ENCODE measurements around the gene PCDH17. TPM values are rescaled to one million over a fixed set of nuclear protein-coding genes. Genes with fewer than 3 reads are reported as not detected.

Gene PCDH17
- total and polyA plus RNA-seq, 9 of the 15 experiments (the other 6 are each of a cell fraction or from before 2014, with no cell fraction given) = not detected

- TF ChIP-seq ZBTB40 (IDR thresholded peaks at IDR 0.05) (no peak), ZBTB40 (CRISPR knock-in tag; IDR thresholded peaks at IDR 0.05) (no peak)
Measured at GRCh38 chr13:57604442-57604841, 27.1 kb upstream of the PCDH17 start (continued).

GRCh38 chr13:57611969-57612368, 19.6 kb upstream of the PCDH17 start:
- no peak overlapping the region for H3K9ac ChIP-seq (ENCODE audit: insufficient read depth in 1 of 2, low read depth in 2 of 2, low read length in 2 of 2)
- in situ Hi-C loops (cut with MboI) (no loop called here), intact Hi-C loops (cut with micrococcal nuclease) (no loop called here)
- no peaks in the 10 kb centered on the region for H3K79me2 ChIP-seq (ENCODE audit: control insufficient read depth, insufficient read depth, low read length)
- H3K9me3 ChIP-seq (replicated peaks; ENCODE audit: control insufficient read depth, insufficient read depth, low read depth, low read length) = no peaks in the 10 kb centered on the region
- no peaks in the 10 kb centered on the region for H3K36me3 ChIP-seq (ENCODE audit: control insufficient read depth, insufficient read depth, low read length)
- ATAC-seq (no peak), FAIRE-seq (no peak), DNase-seq (ENCODE audit: extremely low read depth in 1 of 4, low spot score in 3 of 4) (no peak)
- H3K4me2 ChIP-seq (ENCODE audit: insufficient read depth, low read length) = no peak overlapping the region
- ChIA-PET CTCF (ENCODE audit: low intra/inter-chr PET ratio) (no interaction called here), POLR2A (no interaction called here)
- no peak overlapping the region for H3K27ac ChIP-seq (ENCODE audit: extremely low read depth, low read depth, low read length)
- BruUV-seq (replicated peaks) = no TSS peak
- H3K27me3 ChIP-seq (ENCODE audit: control insufficient read depth in 2 of 2, insufficient read depth in 2 of 2, low read length in 2 of 2) = no peaks in the 10 kb centered on the region
- no peaks in the 10 kb centered on the region for H3K9me1 ChIP-seq (ENCODE audit: control insufficient read depth, insufficient read depth, low read length)
- no peaks in the 10 kb centered on the region for H3K4me1 ChIP-seq (replicated peaks in 1 of 2; ENCODE audit: control insufficient read depth in 2 of 2, insufficient read depth in 2 of 2, low read length in 2 of 2)
- no peak overlapping the region for H2AFZ ChIP-seq (ENCODE audit: low read depth, low read length)
- H3K4me3 ChIP-seq = no peak overlapping the region
- WGBS (ENCODE audit: insufficient coverage, low coverage, missing lambda C conversion rate) = 0% methylated on average over 5 of the region's 5 CpGs
- no peaks in the 10 kb centered on the region for H4K20me1 ChIP-seq (replicated peaks; ENCODE audit: control insufficient read depth, insufficient read depth, low read length)
- no peak for TF ChIP-seq ZBED1 (IDR thresholded peaks at IDR 0.05)
- no peak for TF ChIP-seq LEF1 (IDR thresholded peaks at IDR 0.05)
- no peak for TF ChIP-seq KAT2B (IDR thresholded peaks at IDR 0.05; ENCODE audit: low read depth, low read length)
- no peak for TF ChIP-seq CREBBP (IDR thresholded peaks at IDR 0.05; ENCODE audit: low read depth, low read length)
- TF ChIP-seq SNIP1 (IDR thresholded peaks at IDR 0.05; ENCODE audit: low read depth) = no peak
- TF ChIP-seq ZSCAN29 (IDR thresholded peaks at IDR 0.05) = no peak
- TF ChIP-seq PHB (CRISPR knock-in tag; IDR thresholded peaks at IDR 0.05) = no peak
- TF ChIP-seq RAD51 (IDR thresholded peaks at IDR 0.05; ENCODE audit: borderline replicate concordance, low read depth) = no peak
- TF ChIP-seq ZNF174 (CRISPR knock-in tag; IDR thresholded peaks at IDR 0.05) = no peak
- TF ChIP-seq USF2 (CRISPR knock-in tag; IDR thresholded peaks at IDR 0.05) = no peak
- no peak for TF ChIP-seq ZNF695 (CRISPR knock-in tag; IDR thresholded peaks at IDR 0.05)
- TF ChIP-seq SMARCE1 (IDR thresholded peaks at IDR 0.05) = no peak
